ENCODE data around the gene PCYT1A.

PCYT1A gene

GRCh38 chr3:196235452-196236122 is 51.9 kb downstream of the PCYT1A start:
- DNase-seq: no peak

- no peak for DNase-seq
Observed at GRCh38 chr3:196232882-196233251, 54.7 kb downstream of the PCYT1A start.

GRCh38 chr3:196232154-196232881 is 55.2 kb downstream of the PCYT1A start:
- DNase-seq: no peak

- DNase-seq: no peak
Observed at GRCh38 chr3:196227629-196228493, 59.7 kb downstream of the PCYT1A start.

- DNase-seq: no peak
Observed at GRCh38 chr3:196227121-196227561, 60.4 kb downstream of the PCYT1A start.

GRCh38 chr3:196225763-196226364 is 61.7 kb downstream of the PCYT1A start:
- DNase-seq: no peak

GRCh38 chr3:196225086-196225485 is 62.4 kb downstream of the PCYT1A start:
- no peak for DNase-seq

GRCh38 chr3:196222876-196223595 is 64.5 kb downstream of the PCYT1A start:
- DNase-seq: no peak

- no peak for DNase-seq
Observed at GRCh38 chr3:196220991-196221390, 66.5 kb downstream of the PCYT1A start.

GRCh38 chr3:196220587-196220986 is 66.9 kb downstream of the PCYT1A start:
- no peak for DNase-seq

GRCh38 chr3:196219970-196220311 is 67.6 kb downstream of the PCYT1A start:
- DNase-seq: no peak

- DNase-seq: peak; percentile 83
Observed at GRCh38 chr3:196219194-196219969, 68.1 kb downstream of the PCYT1A start.

GRCh38 chr3:196218155-196218712 is 69.3 kb downstream of the PCYT1A start:
- no peak for DNase-seq

- DNase-seq: no peak
Observed at GRCh38 chr3:196217307-196218154, 70.0 kb downstream of the PCYT1A start.

- DNase-seq: no peak
Observed at GRCh38 chr3:196216681-196217211, 70.8 kb downstream of the PCYT1A start.

GRCh38 chr3:196216089-196216564 is 71.4 kb downstream of the PCYT1A start, which contains the start of gene SLC51A:
Gene SLC51A (plus strand): TSS chr3:196216534. CDS start chr3:196216713, 179 bp downstream.
- DNase-seq: no peak

GRCh38 chr3:196215493-196216020 is 72.0 kb downstream of the PCYT1A start:
- DNase-seq: no peak

GRCh38 chr3:196214783-196215441 is 72.6 kb downstream of the PCYT1A start:
- DNase-seq: no peak

All from right hindlimb (tissue), 1 donor.